HepG2 (cell line): ENCODE results near the gene ACP2. TPM values are rescaled to one million over a fixed set of nuclear protein-coding genes. Genes with fewer than 3 reads are reported as not detected.
A peak's percentile ranks its signal among the peaks of the same experiment; 100 is the strongest.

Source experiments
- AHR ChIP-seq: IDR thresholded peaks from 2 replicates; pipeline ENCODE4 v1.6.1; 2018; ENCODE audit warnings: missing genetic modification reagents, missing compliant biosample characterization
- ARNT2 ChIP-seq: sonication (generic); formaldehyde crosslinking; IDR thresholded peaks from 2 replicates; pipeline ENCODE4 v1.8.0; 2022; ENCODE audit warnings: mild to moderate bottlenecking, low read depth, missing genetic modification reagents, moderate library complexity
- EEA1 ChIP-seq: sonication (generic); formaldehyde crosslinking; IDR thresholded peaks from 2 replicates; pipeline ENCODE4 v1.5.1; 2020; ENCODE audit warnings: mild to moderate bottlenecking, missing genetic modification reagents, borderline replicate concordance
- EP300 ChIP-seq, 3 experiments: sonication (generic) in 1 of 3; formaldehyde crosslinking in 1 of 3; IDR thresholded peaks; 2 replicates each; pipeline versions ENCODE4 v1.5.1 to v1.6.1; 2011 to 2020; ENCODE audit warnings: low read depth in 2 of 3, low read length in 2 of 3, borderline replicate concordance in 1 of 3, improper control_type of control experiment in 1 of 3, mild to moderate bottlenecking in 1 of 3, missing genetic modification reagents in 1 of 3, moderate library complexity in 1 of 3
- EZH2 ChIP-seq: conservative IDR thresholded peaks from 2 replicates; pipeline ENCODE4 v1.6.1; 2012; ENCODE audit warnings: mild to moderate bottlenecking, low read depth, low read length, moderate library complexity
- HDAC6 ChIP-seq: fragments of 200-600 bp; sonication (generic); IDR thresholded peaks from 2 replicates; pipeline ENCODE4 v1.7.0; 2017; ENCODE audit warnings: mild to moderate bottlenecking, antibody characterized with exemption, low read length, low read depth
- JUNB ChIP-seq: sonication (generic); formaldehyde crosslinking; IDR thresholded peaks from 2 replicates; pipeline ENCODE4 v1.8.0; 2022; ENCODE audit warnings: missing genetic modification reagents, mild to moderate bottlenecking, borderline replicate concordance
- KLF6 ChIP-seq: IDR thresholded peaks from 2 replicates; pipeline ENCODE4 v1.8.0; 2016; ENCODE audit warnings: missing biosample characterization, missing genetic modification reagents
- MEF2D ChIP-seq: sonication (generic); formaldehyde crosslinking; IDR thresholded peaks from 2 replicates; pipeline ENCODE4 v1.5.1; 2020; ENCODE audit warnings: mild to moderate bottlenecking, missing genetic modification reagents
- MXD4 ChIP-seq: IDR thresholded peaks from 2 replicates; pipeline ENCODE4 v1.6.1; 2016; ENCODE audit warnings: mild to moderate bottlenecking, missing biosample characterization, missing genetic modification reagents
- NR2C2 ChIP-seq: sonication (generic); formaldehyde crosslinking; IDR thresholded peaks from 2 replicates; pipeline ENCODE4 v1.4.0; 2020; ENCODE audit warnings: missing genetic modification reagents, mild to moderate bottlenecking, moderate library complexity, borderline replicate concordance
- PATZ1 ChIP-seq: sonication (generic); formaldehyde crosslinking; IDR thresholded peaks from 2 replicates; pipeline ENCODE4 v1.4.0; 2020; ENCODE audit warnings: missing genetic modification reagents
- REPIN1 ChIP-seq: sonication (generic); formaldehyde crosslinking; IDR thresholded peaks from 2 replicates; pipeline ENCODE4 v1.8.0; 2022; ENCODE audit warnings: missing genetic modification reagents, low read depth, mild to moderate bottlenecking, borderline replicate concordance
- SOX6 ChIP-seq, 2 experiments: fragments of 450-650 bp in 1 of 2; sonication (generic) in 1 of 2; formaldehyde crosslinking in 1 of 2; IDR thresholded peaks; 2 replicates each; pipeline versions ENCODE4 v1.4.0 to v1.6.1; 2017 to 2020; ENCODE audit warnings: antibody characterized with exemption in 1 of 2, mild to moderate bottlenecking in 1 of 2, missing genetic modification reagents in 1 of 2
- TOE1 ChIP-seq: sonication (generic); formaldehyde crosslinking; IDR thresholded peaks from 2 replicates; pipeline ENCODE4 v1.4.0; 2020; ENCODE audit warnings: mild to moderate bottlenecking, missing genetic modification reagents
- XRCC5 ChIP-seq: fragments of 200-400 bp; formaldehyde crosslinking; optimal IDR thresholded peaks from 2 replicates; pipeline ENCODE3; 2017; ENCODE audit warnings: mild to moderate bottlenecking, low read length
- ZMAT3 ChIP-seq: sonication (generic); formaldehyde crosslinking; conservative IDR thresholded peaks from 2 replicates; pipeline ENCODE4 v1.7.0; 2021; ENCODE audit warnings: missing genetic modification reagents
- ZNF296 ChIP-seq: sonication (generic); formaldehyde crosslinking; conservative IDR thresholded peaks from 2 replicates; pipeline ENCODE4 v1.5.0; 2020; ENCODE audit warnings: mild to moderate bottlenecking, missing genetic modification reagents
- ZNF34 ChIP-seq: sonication (generic); formaldehyde crosslinking; IDR thresholded peaks from 2 replicates; pipeline ENCODE4 v1.4.0; 2020; ENCODE audit warnings: mild to moderate bottlenecking, missing genetic modification reagents, borderline replicate concordance
- ZNF563 ChIP-seq: sonication (generic); formaldehyde crosslinking; IDR thresholded peaks from 2 replicates; pipeline ENCODE4 v1.8.0; 2022; ENCODE audit warnings: mild to moderate bottlenecking, moderate library complexity, missing genetic modification reagents
- ZNF607 ChIP-seq: sonication (generic); formaldehyde crosslinking; IDR thresholded peaks from 2 replicates; pipeline ENCODE4 v1.5.1; 2020; ENCODE audit warnings: missing genetic modification reagents, mild to moderate bottlenecking, borderline replicate concordance
- polyA plus RNA-seq, 8 experiments: library from polyadenylated mRNA; depleted of rRNA in 3 of 8; stranded (reverse) in 7 of 8; unstranded in 1 of 8; fragments of >200 nt; fragmentation: Illumina TruSeq in 4 of 8; extraction: Trizol in 4 of 8; gene quantifications; 2 replicates each; pipeline versions ENCODE4 v1.2.1 to v1.2.3, GENCODE V29; 2011 to 2016; ENCODE audit warnings: low read depth in 4 of 8, missing spikeins in 1 of 8, mixed read lengths in 1 of 8; ENCODE audit not compliant: insufficient read depth in 1 of 8
- total RNA-seq, 5 experiments: library from RNA; depleted of rRNA; stranded (reverse); fragments of >200 nt; fragmentation: Illumina TruSeq; extraction: Trizol; gene quantifications; 2 replicates each; pipeline ENCODE4 v1.2.3, GENCODE V29; 2016; ENCODE audit warnings: low read depth in 1 of 5
- TF ChIP-seq, protein P1 (sequence below): sonication (generic); formaldehyde crosslinking; IDR thresholded peaks from 2 replicates; pipeline ENCODE4 v1.4.0; 2020; ENCODE audit warnings: mild to moderate bottlenecking, missing genetic modification reagents
- TF ChIP-seq, protein P2 (sequence below): sonication (generic); formaldehyde crosslinking; conservative IDR thresholded peaks from 2 replicates; pipeline ENCODE4 v1.8.0; 2022; ENCODE audit warnings: missing genetic modification reagents
- TF ChIP-seq, protein P3 (sequence below): sonication (generic); formaldehyde crosslinking; IDR thresholded peaks from 2 replicates; pipeline ENCODE4 v1.5.0; 2020; ENCODE audit warnings: mild to moderate bottlenecking, missing genetic modification reagents

Gene ACP2
- total and polyA plus RNA-seq, 2 of the 13 experiments (the other 11 are each of a cell fraction or from before 2014, with no cell fraction given) = 17.7 to 20.2 TPM

DNA sequence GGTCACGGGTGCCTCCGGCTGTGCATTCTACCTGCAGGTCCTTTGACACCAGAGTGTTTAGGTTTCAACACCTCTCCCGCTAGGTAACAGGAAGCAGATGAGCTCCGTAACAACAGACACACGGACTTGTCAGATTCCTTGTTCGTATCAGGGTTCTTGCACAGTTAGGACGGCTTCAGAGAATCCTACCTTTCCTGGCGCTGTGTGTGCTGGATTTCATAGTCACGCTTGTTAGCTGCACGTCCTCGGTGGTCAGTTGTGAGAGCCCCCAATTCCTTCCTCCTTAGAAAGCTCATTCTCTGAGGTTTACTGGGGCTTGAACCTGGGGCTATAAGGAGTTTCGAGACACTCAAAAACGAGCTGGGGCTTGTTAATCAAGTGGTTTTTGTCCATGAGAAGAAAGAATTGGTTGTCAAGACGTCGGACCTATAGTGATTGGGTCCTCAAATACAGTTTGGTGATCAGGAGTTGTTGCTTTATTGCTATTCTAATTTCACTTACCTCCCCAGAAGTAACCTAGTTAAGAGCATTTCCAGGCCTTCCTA lies 33.2 kb downstream of the ACP2 start (continued):
- TF ChIP-seq NR2C2 (CRISPR knock-in tag) (0 out of 2 replicates have a peak, but pooled peaks have one; percentile 21), HDAC6 (no peak), ARNT2 (CRISPR knock-in tag) (0 out of 2 replicates have a peak, but pooled peaks have one; percentile 16), EP300 (IDR thresholded peaks at IDR 0.05; ENCODE audit: low read depth in 2 of 2, low read length in 2 of 2) (no peak), EP300 (CRISPR knock-in tag; IDR thresholded peaks at IDR 0.05; ENCODE audit: borderline replicate concordance) (no peak), MEF2D (CRISPR knock-in tag) (no peak), ZNF34 (CRISPR knock-in tag) (no peak), MXD4 (CRISPR knock-in tag) (no peak), EEA1 (no peak), TOE1 (CRISPR knock-in tag) (no peak), EZH2 (no peak), ZMAT3 (CRISPR knock-in tag) (no peak), ZNF563 (CRISPR knock-in tag) (no peak), PATZ1 (CRISPR knock-in tag) (no peak), REPIN1 (no peak), ZNF296 (CRISPR knock-in tag) (no peak), XRCC5 (no peak), AHR (CRISPR knock-in tag) (no peak), SOX6 (IDR thresholded peaks at IDR 0.05) (no peak), SOX6 (CRISPR knock-in tag; IDR thresholded peaks at IDR 0.05) (no peak), KLF6 (0 out of 2 replicates have a peak, but pooled peaks have one; percentile 12), JUNB (CRISPR knock-in tag) (no peak), ZNF607 (no peak)
- TF ChIP-seq, protein P1, sequence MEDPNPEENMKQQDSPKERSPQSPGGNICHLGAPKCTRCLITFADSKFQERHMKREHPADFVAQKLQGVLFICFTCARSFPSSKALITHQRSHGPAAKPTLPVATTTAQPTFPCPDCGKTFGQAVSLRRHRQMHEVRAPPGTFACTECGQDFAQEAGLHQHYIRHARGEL (CRISPR knock-in tag) = 0 out of 2 replicates have a peak, but pooled peaks have one; percentile 53
- TF ChIP-seq, protein P2, sequence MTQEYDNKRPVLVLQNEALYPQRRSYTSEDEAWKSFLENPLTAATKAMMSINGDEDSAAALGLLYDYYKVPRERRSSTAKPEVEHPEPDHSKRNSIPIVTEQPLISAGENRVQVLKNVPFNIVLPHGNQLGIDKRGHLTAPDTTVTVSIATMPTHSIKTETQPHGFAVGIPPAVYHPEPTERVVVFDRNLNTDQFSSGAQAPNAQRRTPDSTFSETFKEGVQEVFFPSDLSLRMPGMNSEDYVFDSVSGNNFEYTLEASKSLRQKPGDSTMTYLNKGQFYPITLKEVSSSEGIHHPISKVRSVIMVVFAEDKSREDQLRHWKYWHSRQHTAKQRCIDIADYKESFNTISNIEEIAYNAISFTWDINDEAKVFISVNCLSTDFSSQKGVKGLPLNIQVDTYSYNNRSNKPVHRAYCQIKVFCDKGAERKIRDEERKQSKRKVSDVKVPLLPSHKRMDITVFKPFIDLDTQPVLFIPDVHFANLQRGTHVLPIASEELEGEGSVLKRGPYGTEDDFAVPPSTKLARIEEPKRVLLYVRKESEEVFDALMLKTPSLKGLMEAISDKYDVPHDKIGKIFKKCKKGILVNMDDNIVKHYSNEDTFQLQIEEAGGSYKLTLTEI (CRISPR knock-in tag) = no peak
- TF ChIP-seq, protein P3, sequence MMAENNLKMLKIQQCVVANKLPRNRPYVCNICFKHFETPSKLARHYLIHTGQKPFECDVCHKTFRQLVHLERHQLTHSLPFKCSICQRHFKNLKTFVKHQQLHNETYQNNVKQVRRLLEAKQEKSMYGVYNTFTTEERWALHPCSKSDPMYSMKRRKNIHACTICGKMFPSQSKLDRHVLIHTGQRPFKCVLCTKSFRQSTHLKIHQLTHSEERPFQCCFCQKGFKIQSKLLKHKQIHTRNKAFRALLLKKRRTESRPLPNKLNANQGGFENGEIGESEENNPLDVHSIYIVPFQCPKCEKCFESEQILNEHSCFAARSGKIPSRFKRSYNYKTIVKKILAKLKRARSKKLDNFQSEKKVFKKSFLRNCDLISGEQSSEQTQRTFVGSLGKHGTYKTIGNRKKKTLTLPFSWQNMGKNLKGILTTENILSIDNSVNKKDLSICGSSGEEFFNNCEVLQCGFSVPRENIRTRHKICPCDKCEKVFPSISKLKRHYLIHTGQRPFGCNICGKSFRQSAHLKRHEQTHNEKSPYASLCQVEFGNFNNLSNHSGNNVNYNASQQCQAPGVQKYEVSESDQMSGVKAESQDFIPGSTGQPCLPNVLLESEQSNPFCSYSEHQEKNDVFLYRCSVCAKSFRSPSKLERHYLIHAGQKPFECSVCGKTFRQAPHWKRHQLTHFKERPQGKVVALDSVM = no peak
